ENCODE results near the gene ZNF512B. TPM values are rescaled to one million over a fixed set of nuclear protein-coding genes. Genes with fewer than 3 reads are reported as not detected.
A peak's percentile ranks its signal among the peaks of the same experiment; 100 is the strongest.
"Not testable (repeated sequence)": the region's sequence is repeated elsewhere in the genome, so short reads cannot be mapped to it uniquely, and the experiment has no call there.

The ZNF512B gene
- total RNA-seq, 1 donor, result 14.5 TPM

GRCh38 chr20:63977739-63978276 lies 8.1 kb upstream of the ZNF512B start:
- DNase-seq (ENCODE audit: insufficient read length, low spot score, missing footprints), result peak; percentile 99
- Histone ChIP-seq H3K4me2 (ENCODE audit: insufficient read depth, low read length) (peak overlapping the region; percentile 86), H2AFZ (ENCODE audit: low read length) (no peak overlapping the region)

GRCh38 chr20:63976980-63977738 lies 7.4 kb upstream of the ZNF512B start:
- peak; percentile 72 for DNase-seq (ENCODE audit: insufficient read length, low spot score, missing footprints)
- no peak overlapping the region for H3K4me3 ChIP-seq (ENCODE audit: insufficient read depth, low read length)
- peaks cover 12% of the 10 kb centered on the region for H3K79me2 ChIP-seq (ENCODE audit: insufficient read depth, low read length)
- peak overlapping the region; percentile 86 for H3K4me2 ChIP-seq (ENCODE audit: insufficient read depth, low read length)
- no peaks in the 10 kb centered on the region for H3K27me3 ChIP-seq (ENCODE audit: insufficient read depth, low read length)
- no peak overlapping the region for H2AFZ ChIP-seq (ENCODE audit: low read length)
- H3K36me3 ChIP-seq (ENCODE audit: insufficient read depth, low read length), result no peaks in the 10 kb centered on the region
- no peak overlapping the region for H3K27ac ChIP-seq (ENCODE audit: low read depth, low read length)
- no peak for TF ChIP-seq CTCF (IDR thresholded peaks at IDR 0.05; ENCODE audit: extremely low read depth, low read depth, low read length)
- peaks cover 35% of the 10 kb centered on the region for H3K4me1 ChIP-seq (ENCODE audit: insufficient read depth, low read length)
- H4K20me1 ChIP-seq (ENCODE audit: insufficient read depth, low read length), result peaks cover 5% of the 10 kb centered on the region
- no peaks in the 10 kb centered on the region for H3K9me3 ChIP-seq (ENCODE audit: low read depth, low read length)

More at GRCh38 chr20:63977739-63978276, 8.1 kb upstream of the ZNF512B start:
- Histone ChIP-seq H3K4me3 (ENCODE audit: insufficient read depth, low read length) (peak overlapping the region; percentile 72), H3K36me3 (ENCODE audit: insufficient read depth, low read length) (peaks cover 2% of the 10 kb centered on the region), H4K20me1 (ENCODE audit: insufficient read depth, low read length) (peaks cover 7% of the 10 kb centered on the region), H3K27ac (ENCODE audit: low read depth, low read length) (no peak overlapping the region), H3K4me1 (ENCODE audit: insufficient read depth, low read length) (peaks cover 35% of the 10 kb centered on the region), H3K9me3 (ENCODE audit: low read depth, low read length) (no peaks in the 10 kb centered on the region), H3K27me3 (ENCODE audit: insufficient read depth, low read length) (no peaks in the 10 kb centered on the region), H3K79me2 (ENCODE audit: insufficient read depth, low read length) (peaks cover 19% of the 10 kb centered on the region)
- no peak for TF ChIP-seq CTCF (IDR thresholded peaks at IDR 0.05; ENCODE audit: extremely low read depth, low read depth, low read length)

GRCh38 chr20:63976511-63976910 lies 6.8 kb upstream of the ZNF512B start:
- not testable (repeated sequence) for H3K36me3 ChIP-seq (ENCODE audit: insufficient read depth, low read length)
- H3K4me1 ChIP-seq (ENCODE audit: insufficient read depth, low read length), result peaks cover 30% of the 10 kb centered on the region

GRCh38 chr20:63974402-63975200 lies 4.9 kb upstream of the ZNF512B start:
- Histone ChIP-seq H3K9me3 (ENCODE audit: low read depth, low read length) (no peaks in the 10 kb centered on the region), H3K27me3 (ENCODE audit: insufficient read depth, low read length) (no peaks in the 10 kb centered on the region), H3K27ac (ENCODE audit: low read depth, low read length) (no peak overlapping the region), H3K4me3 (ENCODE audit: insufficient read depth, low read length) (no peak overlapping the region), H3K79me2 (ENCODE audit: insufficient read depth, low read length) (no peaks in the 10 kb centered on the region), H4K20me1 (ENCODE audit: insufficient read depth, low read length) (no peaks in the 10 kb centered on the region), H3K4me2 (ENCODE audit: insufficient read depth, low read length) (no peak overlapping the region), H2AFZ (ENCODE audit: low read length) (no peak overlapping the region), H3K36me3 (ENCODE audit: insufficient read depth, low read length) (no peaks in the 10 kb centered on the region), H3K4me1 (ENCODE audit: insufficient read depth, low read length) (peaks cover 22% of the 10 kb centered on the region)
- DNase-seq (ENCODE audit: insufficient read length, low spot score, missing footprints), result peak; percentile 86
- no peak for TF ChIP-seq CTCF (IDR thresholded peaks at IDR 0.05; ENCODE audit: extremely low read depth, low read depth, low read length)

More at GRCh38 chr20:63976511-63976910, 6.8 kb upstream of the ZNF512B start:
- H4K20me1 ChIP-seq (ENCODE audit: insufficient read depth, low read length); H3K27ac ChIP-seq (ENCODE audit: low read depth, low read length); H3K9me3 ChIP-seq (ENCODE audit: low read depth, low read length); H3K79me2 ChIP-seq (ENCODE audit: insufficient read depth, low read length); H2AFZ ChIP-seq (ENCODE audit: low read length); H3K27me3 ChIP-seq (ENCODE audit: insufficient read depth, low read length); DNase-seq (ENCODE audit: insufficient read length, low spot score, missing footprints); H3K4me3 ChIP-seq (ENCODE audit: insufficient read depth, low read length); H3K4me2 ChIP-seq (ENCODE audit: insufficient read depth, low read length): not testable (repeated sequence)
